Activated CD4-positive, alpha-beta T cell treated with anti-CD3 and anti-CD28 coated beads, Interleukin-2, amount 10 ng/mL, durations not matched to agents 24 days and 14 days (primary cell): ENCODE data around the gene GPR151. TPM values are rescaled to one million over a fixed set of nuclear protein-coding genes. Genes with fewer than 3 reads are reported as not detected.

Experiments
- DNase-seq: peaks from one replicate; pipeline ENCODE4 v3.0.0; 2022
- H3K27ac Mint-ChIP-seq: one replicate; pipeline ENCODE4 v1.8.0; 2022; ENCODE audit warnings: mild to moderate bottlenecking, mixed read lengths
- H3K27me3 Mint-ChIP-seq: one replicate; pipeline ENCODE4 v1.8.0; 2022; ENCODE audit warnings: mixed read lengths
- H3K36me3 Mint-ChIP-seq: one replicate; pipeline ENCODE4 v1.8.0; 2022; ENCODE audit warnings: low read depth, mild to moderate bottlenecking, mixed read lengths
- H3K4me1 Mint-ChIP-seq: one replicate; pipeline ENCODE4 v1.8.0; 2021; ENCODE audit warnings: mixed read lengths
- H3K4me3 Mint-ChIP-seq: one replicate; pipeline ENCODE4 v1.8.0; 2022; ENCODE audit warnings: mild to moderate bottlenecking, moderate library complexity, mixed read lengths
- H3K9me3 Mint-ChIP-seq: one replicate; pipeline ENCODE4 v1.8.0; 2021; ENCODE audit warnings: mixed read lengths
- intact Hi-C: fragments of 100-400 bp; cut with micrococcal nuclease; formaldehyde crosslinking; loops from one replicate; pipeline ENCODE4 v1.15.1; 2023
- total RNA-seq: library from RNA; stranded (reverse); gene quantifications from 2 replicates; pipeline ENCODE4 v1.2.3, GENCODE V29; 2022

Gene GPR151
- total RNA-seq, 1 donor from 2014 or later: not detected

DNA sequence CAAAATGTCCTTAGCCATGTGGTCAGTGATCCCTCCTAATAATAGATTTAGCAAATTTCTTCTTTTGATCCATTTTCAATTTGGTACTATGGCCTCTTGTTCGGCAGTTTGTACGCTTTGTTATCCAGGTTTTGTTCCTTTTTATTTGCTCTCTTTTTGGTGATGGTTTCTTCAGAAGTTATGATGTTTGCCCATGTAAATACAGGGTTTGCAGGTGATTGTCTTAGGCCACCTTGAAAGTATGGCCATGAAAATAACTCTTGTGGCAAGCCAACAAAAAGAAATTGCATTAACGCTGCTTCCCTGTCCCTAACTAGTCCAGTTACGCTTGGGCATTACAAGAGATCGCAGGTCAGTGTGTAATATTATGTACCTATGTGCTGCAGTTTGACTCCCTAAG, 8.6 kb downstream of the GPR151 start:
- intact Hi-C loops: no loop called here
- DNase-seq: peak; percentile 28
- Mint-ChIP-seq H3K27ac (no peak overlapping the region), H3K9me3 (no peaks in the 10 kb centered on the region), H3K36me3 (peaks cover 71% of the 10 kb centered on the region), H3K4me3 (no peak overlapping the region), H3K4me1 (no peaks in the 10 kb centered on the region), H3K27me3 (no peaks in the 10 kb centered on the region)

DNA sequence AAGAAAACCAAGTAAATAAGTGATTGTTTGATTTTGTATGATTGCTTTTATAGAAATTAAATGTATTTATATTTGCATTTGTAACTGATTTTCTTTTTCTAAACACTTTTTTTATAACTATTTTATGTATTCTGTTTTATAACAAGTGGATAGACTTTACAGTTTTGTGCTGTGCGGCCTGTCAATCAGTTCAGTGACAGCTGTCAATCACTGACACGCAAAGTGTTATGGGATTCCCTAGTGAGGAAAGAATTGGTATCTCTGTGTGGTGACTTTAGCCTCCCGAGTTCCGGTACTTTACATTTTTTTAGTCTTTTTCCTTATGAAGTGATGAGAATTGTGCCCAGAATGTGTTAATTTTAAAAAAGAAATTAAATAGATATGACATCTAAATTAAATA, 16.3 kb downstream of the GPR151 start:
- Mint-ChIP-seq H3K27me3 (no peaks in the 10 kb centered on the region), H3K4me1 (peaks cover 6% of the 10 kb centered on the region), H3K9me3 (no peaks in the 10 kb centered on the region)

GRCh38 chr5:146494656-146495055, 21.3 kb downstream of the GPR151 start:
- H3K9me3 Mint-ChIP-seq: no peaks in the 10 kb centered on the region
- intact Hi-C loops: no loop called here

More for the DNA sequence above, 16.3 kb downstream of the GPR151 start:
- Mint-ChIP-seq H3K27ac (no peak overlapping the region), H3K4me3 (no peak overlapping the region), H3K36me3 (peaks cover 36% of the 10 kb centered on the region)
- intact Hi-C loops: no loop called here
- no peak for DNase-seq

DNA sequence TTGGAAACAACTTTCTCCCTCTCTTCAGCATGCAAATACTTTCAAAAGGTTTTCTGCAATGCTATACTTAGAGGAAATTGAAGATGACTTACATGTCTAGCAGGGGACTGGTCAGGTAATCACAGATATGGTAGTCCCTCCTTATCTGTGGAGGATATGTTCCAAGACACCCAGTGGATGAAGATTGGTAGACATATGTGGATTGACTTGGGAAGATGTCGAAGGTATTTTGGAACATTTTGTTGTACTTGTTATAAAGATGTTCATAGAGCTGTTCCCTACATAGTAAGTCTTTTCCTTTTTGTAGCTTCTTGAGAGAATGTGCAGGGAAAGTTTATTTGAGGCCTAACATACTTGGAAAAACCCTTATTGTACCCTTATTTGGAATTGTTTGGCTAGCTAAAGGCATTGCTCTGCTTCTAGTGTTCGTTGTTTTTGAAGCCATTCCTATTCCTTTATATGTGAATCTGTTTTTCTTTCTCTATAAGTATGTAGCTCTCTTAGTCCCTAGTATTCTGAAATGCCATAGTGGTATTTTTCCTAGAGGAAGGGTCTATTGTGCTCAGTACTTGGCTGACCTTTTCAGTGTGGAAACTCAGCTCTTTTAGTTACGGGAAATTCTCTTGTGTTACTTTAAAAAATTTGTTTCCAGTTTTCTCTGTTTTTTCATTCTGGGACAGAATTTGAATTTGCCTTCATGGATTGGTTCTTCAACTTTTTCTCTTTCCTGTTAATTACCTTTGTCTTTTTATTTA, 25.7 kb downstream of the GPR151 start:
- peaks cover 53% of the 10 kb centered on the region for H3K36me3 Mint-ChIP-seq
- H3K9me3 Mint-ChIP-seq: no peaks in the 10 kb centered on the region
- no peaks in the 10 kb centered on the region for H3K27me3 Mint-ChIP-seq
- intact Hi-C loops: no loop called here
- no peak for DNase-seq
- H3K27ac Mint-ChIP-seq: no peak overlapping the region
- H3K4me1 Mint-ChIP-seq: peaks cover 6% of the 10 kb centered on the region
- no peak overlapping the region for H3K4me3 Mint-ChIP-seq

More at GRCh38 chr5:146494656-146495055, 21.3 kb downstream of the GPR151 start:
- DNase-seq: no peak
- Mint-ChIP-seq H3K4me3 (no peak overlapping the region), H3K27me3 (no peaks in the 10 kb centered on the region), H3K36me3 (peaks cover 38% of the 10 kb centered on the region), H3K4me1 (peaks cover 10% of the 10 kb centered on the region), H3K27ac (no peak overlapping the region)

DNA sequence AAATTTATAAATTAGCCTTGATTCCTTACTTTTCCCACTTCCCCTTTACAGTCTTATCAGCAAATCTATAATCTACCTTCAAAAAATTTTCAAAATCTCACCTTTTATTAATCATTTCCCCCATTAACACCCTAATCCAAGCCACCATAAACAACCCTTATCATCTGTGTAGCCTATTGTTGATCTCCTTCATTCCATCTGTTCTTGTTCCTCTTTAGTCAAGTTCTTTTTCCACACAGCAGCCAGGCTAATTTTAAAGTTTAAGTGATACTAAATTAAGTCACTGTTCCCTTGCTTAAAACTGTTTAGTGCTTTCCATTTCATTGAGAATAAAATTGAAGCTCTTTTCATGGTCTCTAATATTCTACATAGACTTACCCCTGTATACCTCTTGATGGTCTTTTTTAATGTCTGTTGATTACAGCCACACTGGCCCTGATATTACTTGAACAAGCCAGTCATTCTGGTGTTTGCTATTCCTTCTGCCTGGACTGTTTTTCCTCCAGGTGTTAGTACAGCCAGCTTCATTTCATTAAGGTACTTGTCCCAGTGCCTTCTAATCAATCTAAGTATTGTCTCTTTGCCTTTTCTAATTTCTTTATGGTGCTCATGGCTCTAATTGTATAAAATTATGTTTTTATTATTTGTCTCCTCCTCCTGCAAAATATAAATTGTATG, 31.1 kb downstream of the GPR151 start:
- H3K27ac Mint-ChIP-seq: no peak overlapping the region
- H3K27me3 Mint-ChIP-seq: no peaks in the 10 kb centered on the region
- H3K4me3 Mint-ChIP-seq: no peak overlapping the region
- H3K9me3 Mint-ChIP-seq: no peaks in the 10 kb centered on the region
- DNase-seq: no peak
- peaks cover 68% of the 10 kb centered on the region for H3K36me3 Mint-ChIP-seq
- peaks cover 2% of the 10 kb centered on the region for H3K4me1 Mint-ChIP-seq
- intact Hi-C loops: no loop called here

DNA sequence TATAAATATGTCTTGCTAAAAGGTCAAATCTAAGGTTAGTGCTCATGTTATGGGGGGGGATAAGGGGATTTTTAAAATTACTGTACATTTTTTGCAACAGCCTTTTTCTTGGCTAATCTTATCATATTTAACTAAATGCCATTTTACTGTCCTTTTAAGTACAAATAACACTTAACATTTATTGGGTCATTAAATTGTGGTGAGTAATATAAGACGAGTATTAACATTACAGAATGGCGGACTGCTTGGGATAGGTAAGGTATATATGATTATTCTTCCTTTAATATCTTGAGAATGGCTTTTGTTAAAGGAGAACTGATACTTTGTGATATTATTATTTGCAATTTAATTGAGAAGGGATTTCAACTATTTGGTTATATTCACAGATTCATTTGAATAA, 33.2 kb downstream of the GPR151 start:
- Mint-ChIP-seq H3K36me3 (peaks cover 61% of the 10 kb centered on the region), H3K27ac (no peak overlapping the region), H3K4me3 (no peak overlapping the region), H3K27me3 (no peaks in the 10 kb centered on the region), H3K4me1 (no peaks in the 10 kb centered on the region), H3K9me3 (no peaks in the 10 kb centered on the region)
- intact Hi-C loops: no loop called here
- DNase-seq: no peak

DNA sequence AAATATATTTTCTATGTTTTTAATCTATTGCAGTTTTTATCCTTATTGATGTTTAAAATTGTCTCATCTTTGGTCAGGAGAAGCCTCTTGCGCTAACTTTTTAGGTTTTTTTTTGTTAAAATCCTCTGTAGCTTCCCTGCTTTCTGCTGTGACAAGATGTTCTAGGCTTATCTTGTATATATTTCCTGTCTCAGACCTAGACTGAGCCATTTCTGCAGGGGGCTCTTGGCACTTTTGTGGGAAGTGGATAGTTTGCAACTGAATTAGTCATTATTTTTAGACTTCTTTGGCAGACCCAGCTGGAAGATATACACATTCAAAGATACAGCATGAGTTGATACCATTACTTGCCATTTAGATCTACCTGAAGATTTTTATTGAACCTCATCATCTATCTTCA, 40.1 kb downstream of the GPR151 start:
- intact Hi-C loops: loop anchor here (5.0 kb wide), 1 partner anchor 36 kb away; no protein-coding TSS in a partner anchor
- no peak for DNase-seq
- no peaks in the 10 kb centered on the region for H3K27me3 Mint-ChIP-seq
- H3K27ac Mint-ChIP-seq: peak overlapping the region; percentile 37
- no peaks in the 10 kb centered on the region for H3K9me3 Mint-ChIP-seq
- H3K4me3 Mint-ChIP-seq: no peak overlapping the region
- H3K36me3 Mint-ChIP-seq: peaks cover 62% of the 10 kb centered on the region
- H3K4me1 Mint-ChIP-seq: peaks cover 4% of the 10 kb centered on the region

- Mint-ChIP-seq H3K4me3 (no peak overlapping the region), H3K4me1 (peaks cover 4% of the 10 kb centered on the region), H3K36me3 (peaks cover 65% of the 10 kb centered on the region), H3K27ac (no peak overlapping the region), H3K9me3 (no peaks in the 10 kb centered on the region), H3K27me3 (no peaks in the 10 kb centered on the region)
- intact Hi-C loops: loop anchor here (5.0 kb wide), 1 partner anchor 37 kb away; no protein-coding TSS in a partner anchor
- DNase-seq: no peak
These were observed 40.7 kb downstream of the GPR151 start for GRCh38 chr5:146475190-146475780.

GRCh38 chr5:146474065-146474464, 41.9 kb downstream of the GPR151 start:
- no peaks in the 10 kb centered on the region for H3K9me3 Mint-ChIP-seq
- no peaks in the 10 kb centered on the region for H3K27me3 Mint-ChIP-seq
- no peak for DNase-seq
- peaks cover 63% of the 10 kb centered on the region for H3K36me3 Mint-ChIP-seq
- H3K4me1 Mint-ChIP-seq: peaks cover 4% of the 10 kb centered on the region
- no peak overlapping the region for H3K27ac Mint-ChIP-seq
- H3K4me3 Mint-ChIP-seq: no peak overlapping the region
- intact Hi-C loops: no loop called here

DNA sequence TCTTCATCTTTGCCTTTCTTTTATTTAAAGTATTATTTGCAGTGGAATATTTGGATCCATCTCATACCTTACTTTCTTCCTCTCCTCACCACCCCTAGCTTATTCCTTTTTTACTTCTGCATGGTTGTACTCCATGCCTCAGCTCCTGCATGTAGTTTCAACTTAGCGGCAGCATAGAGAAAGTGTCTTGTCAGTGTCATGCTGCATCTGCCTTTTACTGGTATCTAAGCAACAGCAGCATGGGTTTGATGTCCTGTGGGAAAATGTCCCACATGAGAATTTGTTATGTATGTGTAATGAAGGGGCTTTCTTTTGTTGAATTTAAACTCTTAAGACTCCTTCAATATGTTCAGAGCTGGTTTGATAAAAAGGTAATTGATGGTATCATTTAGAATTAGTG, 48.2 kb downstream of the GPR151 start:
- no peak for DNase-seq
- Mint-ChIP-seq H3K4me3 (no peak overlapping the region), H3K36me3 (peaks cover 62% of the 10 kb centered on the region), H3K9me3 (no peaks in the 10 kb centered on the region), H3K27ac (no peak overlapping the region), H3K4me1 (peaks cover 16% of the 10 kb centered on the region), H3K27me3 (no peaks in the 10 kb centered on the region)
- intact Hi-C loops: loop anchor here (2.0 to 10.0 kb wide), 2 partner anchors 19 to 313 kb away; no protein-coding TSS in a partner anchor

DNA sequence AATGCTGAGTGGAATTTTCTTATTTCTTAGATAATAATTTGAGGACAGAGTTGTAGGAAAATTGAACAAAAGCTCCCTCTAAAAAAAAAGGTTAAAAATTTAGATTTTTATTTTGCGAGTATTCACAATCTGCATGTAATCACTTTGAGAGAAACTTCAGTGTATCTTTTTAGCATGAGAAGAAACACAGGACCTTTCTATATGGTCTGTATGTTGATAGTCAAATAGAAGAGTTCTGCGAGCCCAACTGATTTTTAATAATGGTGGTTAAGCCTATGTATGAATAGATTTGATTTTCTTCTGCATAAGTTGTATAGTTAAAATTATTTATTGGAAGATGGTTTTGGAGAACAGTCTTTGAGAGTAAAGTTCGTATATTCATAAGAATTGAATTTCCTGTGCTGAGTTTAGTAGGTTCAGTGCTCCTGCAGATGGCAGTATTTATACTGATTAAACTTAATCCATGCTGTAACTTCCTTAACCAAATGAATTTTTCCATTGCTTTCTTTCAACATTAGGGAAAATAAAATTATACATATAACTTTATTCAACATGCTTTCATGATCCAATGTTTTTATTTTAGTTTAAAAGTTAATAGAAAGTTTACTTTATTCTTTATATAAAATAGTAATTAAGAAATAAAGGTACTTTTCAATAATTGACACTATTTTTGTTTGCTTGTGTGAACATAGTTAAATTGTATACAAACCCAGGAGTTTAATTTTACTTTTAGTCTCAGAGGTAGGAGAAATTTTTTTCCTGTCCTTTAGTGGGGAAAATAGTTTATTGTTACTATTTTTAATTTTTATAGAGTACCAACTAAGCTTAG, 49.3 kb downstream of the GPR151 start:
- no peaks in the 10 kb centered on the region for H3K9me3 Mint-ChIP-seq
- peaks cover 56% of the 10 kb centered on the region for H3K36me3 Mint-ChIP-seq
- no peak overlapping the region for H3K27ac Mint-ChIP-seq
- no peaks in the 10 kb centered on the region for H3K27me3 Mint-ChIP-seq
- H3K4me3 Mint-ChIP-seq: no peak overlapping the region
- H3K4me1 Mint-ChIP-seq: peaks cover 18% of the 10 kb centered on the region
- no peak for DNase-seq
- intact Hi-C loops: loop anchor here (2.0 to 10.0 kb wide), 2 partner anchors 18 to 312 kb away; no protein-coding TSS in a partner anchor

DNA sequence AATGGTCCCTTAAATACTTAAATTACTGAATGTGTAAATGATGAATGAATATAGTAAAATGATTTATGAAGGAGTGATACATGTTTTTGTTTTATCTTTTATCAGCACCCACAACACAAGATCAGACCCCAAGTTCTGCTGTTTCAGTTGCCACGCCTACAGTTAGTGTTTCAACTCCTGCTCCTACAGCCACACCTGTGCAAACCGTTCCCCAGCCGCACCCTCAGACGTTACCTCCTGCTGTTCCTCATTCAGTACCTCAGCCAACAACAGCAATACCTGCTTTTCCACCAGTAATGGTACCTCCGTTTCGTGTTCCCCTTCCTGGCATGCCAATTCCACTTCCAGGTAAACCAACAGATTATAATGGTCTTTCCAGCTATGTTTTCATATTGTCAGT, 52.5 kb downstream of the GPR151 start:
- intact Hi-C loops: loop anchor here (10.0 kb wide), 1 partner anchor 309 kb away; no protein-coding TSS in a partner anchor
- no peak overlapping the region for H3K27ac Mint-ChIP-seq
- H3K9me3 Mint-ChIP-seq: no peaks in the 10 kb centered on the region
- H3K4me3 Mint-ChIP-seq: no peak overlapping the region
- DNase-seq: no peak
- peaks cover 68% of the 10 kb centered on the region for H3K36me3 Mint-ChIP-seq
- H3K27me3 Mint-ChIP-seq: no peaks in the 10 kb centered on the region
- H3K4me1 Mint-ChIP-seq: peaks cover 32% of the 10 kb centered on the region
